ENCODE results near the gene C6orf136. TPM values are rescaled to one million over a fixed set of nuclear protein-coding genes. Genes with fewer than 3 reads are reported as not detected.

C6orf136 gene
- total and polyA plus RNA-seq, 9 of the 15 experiments (the other 6 are each of a cell fraction or from before 2014, with no cell fraction given): 14.1 to 63.1 (median 18.4) TPM

DNA sequence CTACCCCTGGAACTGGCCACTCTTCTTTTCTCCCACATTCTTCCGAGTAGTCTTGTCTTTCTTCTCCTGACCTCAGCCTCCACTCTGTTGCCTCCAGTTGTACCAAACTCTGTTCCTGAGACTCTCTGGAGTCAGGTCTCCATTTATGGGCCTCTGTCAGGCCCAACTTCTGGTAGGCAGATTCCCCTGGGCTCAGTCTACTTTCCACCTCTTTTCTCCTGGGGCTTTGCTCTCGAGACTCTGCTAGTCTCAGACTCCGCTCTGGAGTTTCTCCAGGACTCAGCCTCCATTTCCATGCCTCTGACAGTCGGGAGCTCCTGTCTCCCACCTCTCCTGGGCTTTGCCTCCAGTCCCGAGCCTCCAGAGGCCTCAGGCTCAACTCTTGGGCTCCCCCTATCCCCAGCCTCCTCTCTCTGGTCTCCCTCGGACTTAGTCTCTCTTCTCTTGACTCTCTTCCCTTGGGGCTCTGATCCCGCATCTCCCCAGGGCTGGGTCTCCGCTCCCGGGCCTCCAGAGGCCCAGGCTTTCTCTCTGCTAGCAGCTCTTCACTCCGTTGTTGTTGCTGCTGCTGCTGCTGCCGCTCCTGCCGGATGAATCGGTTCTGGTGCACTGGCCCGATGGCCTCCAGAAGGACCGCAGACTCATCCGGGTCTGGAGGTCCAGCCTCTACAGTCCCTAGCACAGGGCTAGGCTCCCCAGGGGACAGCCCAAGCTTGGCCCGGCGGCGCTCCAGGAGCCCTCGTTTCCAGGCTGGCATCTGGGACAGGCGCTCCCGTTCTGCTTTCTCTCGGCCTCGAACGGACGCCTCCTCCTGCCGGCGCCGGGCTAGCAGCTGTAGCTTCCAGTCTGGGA is 38.5 kb downstream of the C6orf136 start (continued):
- TF ChIP-seq, protein P1, sequence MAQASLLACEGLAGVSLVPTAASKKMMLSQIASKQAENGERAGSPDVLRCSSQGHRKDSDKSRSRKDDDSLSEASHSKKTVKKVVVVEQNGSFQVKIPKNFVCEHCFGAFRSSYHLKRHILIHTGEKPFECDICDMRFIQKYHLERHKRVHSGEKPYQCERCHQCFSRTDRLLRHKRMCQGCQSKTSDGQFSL (CRISPR knock-in tag; IDR thresholded peaks at IDR 0.05): no peak
- TF ChIP-seq, protein P1 (tag; IDR thresholded peaks at IDR 0.05): 0 out of 4 replicates have a peak, but pooled peaks of 1 of the 2 experiments have one; percentile 15
- TF ChIP-seq JUND (IDR thresholded peaks at IDR 0.05; ENCODE audit: borderline replicate concordance, low read depth, low read length) (0 out of 2 replicates have a peak, but pooled peaks have one; percentile 13), JUND (tag; IDR thresholded peaks at IDR 0.05; ENCODE audit: borderline replicate concordance, low read depth, low read length) (peak; percentile 4; the same call in 1 of the 3 replicates), FOSL1 (tag; conservative IDR thresholded peaks at IDR 0.05) (no peak), POLR2G (IDR thresholded peaks at IDR 0.05; ENCODE audit: low read depth, low read length) (peak; percentile 62; the same call in 1 of the 2 replicates), IRF9 (tag; IDR thresholded peaks at IDR 0.05) (no peak), SIN3A (IDR thresholded peaks at IDR 0.05; ENCODE audit: borderline replicate concordance in 2 of 2, control insufficient read depth in 1 of 2, low read depth in 2 of 2, low read length in 2 of 2) (peak in 1 of 2 experiments; percentile 43; a peak in 1 of 4 replicates), ZNF764 (CRISPR knock-in tag; IDR thresholded peaks at IDR 0.05; ENCODE audit: low read depth) (no peak), ZFX (CRISPR knock-in tag; IDR thresholded peaks at IDR 0.05) (peak; percentile 60), ELF4 (CRISPR knock-in tag; IDR thresholded peaks at IDR 0.05) (peak; percentile 47; the same call in 1 of the 2 replicates), TEAD1 (CRISPR knock-in tag; IDR thresholded peaks at IDR 0.05) (peak in 1 of 2 experiments; percentile 40; a peak in 1 of 4 replicates), E2F3 (CRISPR knock-in tag; IDR thresholded peaks at IDR 0.05) (no peak), ARHGAP35 (IDR thresholded peaks at IDR 0.05; ENCODE audit: partially characterized antibody) (no peak), SLC30A9 (CRISPR knock-in tag; IDR thresholded peaks at IDR 0.05) (no peak), ZBTB11 (CRISPR knock-in tag; IDR thresholded peaks at IDR 0.05) (0 out of 6 replicates have a peak, but pooled peaks of 1 of the 3 experiments have one; percentile 3), FOS (IDR thresholded peaks at IDR 0.05; ENCODE audit: extremely low read depth, insufficient read length) (no peak), POLR2A (conservative IDR thresholded peaks at IDR 0.05) (no peak), HNRNPLL (IDR thresholded peaks at IDR 0.05; ENCODE audit: low read depth, low read length, poor library complexity, severe bottlenecking) (peak; percentile 47), CEBPB (tag; IDR thresholded peaks at IDR 0.05) (no peak)
- TF ChIP-seq, protein P2, sequence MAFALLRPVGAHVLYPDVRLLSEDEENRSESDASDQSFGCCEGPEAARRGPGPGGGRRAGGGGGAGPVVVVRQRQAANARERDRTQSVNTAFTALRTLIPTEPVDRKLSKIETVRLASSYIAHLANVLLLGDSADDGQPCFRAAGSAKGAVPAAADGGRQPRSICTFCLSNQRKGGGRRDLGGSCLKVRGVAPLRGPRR (CRISPR knock-in tag; IDR thresholded peaks at IDR 0.05): no peak

Data from K562 (cell line).